Chondrocyte (in vitro differentiated cells): ENCODE data around the gene C4orf54. TPM values are rescaled to one million over a fixed set of nuclear protein-coding genes. Genes with fewer than 3 reads are reported as not detected.

Source experiments
- DNase-seq: peaks from one replicate; pipeline ENCODE4 v3.0.0; 2021; ENCODE audit warnings: mixed read lengths, low spot score
- H3K27ac Mint-ChIP-seq: one replicate; pipeline ENCODE4 v1.8.0; 2021; ENCODE audit warnings: mild to moderate bottlenecking, moderate library complexity, mixed read lengths; ENCODE audit not compliant: unreplicated experiment
- H3K27me3 Mint-ChIP-seq: 2 replicates; pipeline ENCODE4 v1.8.0; 2021; ENCODE audit warnings: low read depth, mixed read lengths
- H3K36me3 Mint-ChIP-seq: 2 replicates; pipeline ENCODE4 v1.8.0; 2021; ENCODE audit warnings: low read depth, mixed read lengths
- H3K4me1 Mint-ChIP-seq: 2 replicates; pipeline ENCODE4 v1.8.0; 2021; ENCODE audit warnings: low read depth, mild to moderate bottlenecking, mixed read lengths
- H3K4me3 Mint-ChIP-seq: one replicate; pipeline ENCODE4 v1.8.0; 2021; ENCODE audit warnings: mild to moderate bottlenecking, moderate library complexity, mixed read lengths; ENCODE audit not compliant: unreplicated experiment
- H3K9me3 Mint-ChIP-seq: 2 replicates; pipeline ENCODE4 v1.8.0; 2021; ENCODE audit warnings: low read depth, mixed read lengths
- total RNA-seq: library from RNA; stranded (reverse); gene quantifications from 3 replicates; pipeline ENCODE4 v1.2.1, GENCODE V29; 2021
- TF ChIP-seq, protein P1 (sequence below): fragments of 200-600 bp; sonication (generic); IDR thresholded peaks from 2 replicates; pipeline ENCODE4 v1.5.0; 2021; ENCODE audit warnings: antibody characterized with exemption, mild to moderate bottlenecking, moderate library complexity

Gene C4orf54
- total RNA-seq, 1 donor from 2014 or later = not detected

DNA sequence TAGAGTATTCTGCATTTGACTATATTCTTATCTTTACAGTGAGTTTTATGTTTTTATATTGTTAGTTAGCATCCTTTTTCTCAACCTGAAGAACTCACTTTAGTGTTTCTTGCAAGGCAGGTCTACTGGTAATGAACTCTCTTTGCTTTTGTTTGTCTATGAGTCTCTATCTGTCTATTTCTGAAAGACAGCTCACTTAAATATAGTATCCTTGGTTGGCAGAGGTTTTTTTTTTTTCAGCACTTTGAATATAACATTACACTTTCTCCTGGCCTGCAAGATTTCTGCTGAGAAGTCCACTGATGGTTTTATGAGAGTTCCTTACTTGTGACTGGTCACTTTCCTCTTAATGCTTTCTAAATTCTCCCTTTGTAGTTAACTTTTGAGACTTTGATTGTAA, 32.8 kb upstream of the C4orf54 start:
- TF ChIP-seq, protein P1, sequence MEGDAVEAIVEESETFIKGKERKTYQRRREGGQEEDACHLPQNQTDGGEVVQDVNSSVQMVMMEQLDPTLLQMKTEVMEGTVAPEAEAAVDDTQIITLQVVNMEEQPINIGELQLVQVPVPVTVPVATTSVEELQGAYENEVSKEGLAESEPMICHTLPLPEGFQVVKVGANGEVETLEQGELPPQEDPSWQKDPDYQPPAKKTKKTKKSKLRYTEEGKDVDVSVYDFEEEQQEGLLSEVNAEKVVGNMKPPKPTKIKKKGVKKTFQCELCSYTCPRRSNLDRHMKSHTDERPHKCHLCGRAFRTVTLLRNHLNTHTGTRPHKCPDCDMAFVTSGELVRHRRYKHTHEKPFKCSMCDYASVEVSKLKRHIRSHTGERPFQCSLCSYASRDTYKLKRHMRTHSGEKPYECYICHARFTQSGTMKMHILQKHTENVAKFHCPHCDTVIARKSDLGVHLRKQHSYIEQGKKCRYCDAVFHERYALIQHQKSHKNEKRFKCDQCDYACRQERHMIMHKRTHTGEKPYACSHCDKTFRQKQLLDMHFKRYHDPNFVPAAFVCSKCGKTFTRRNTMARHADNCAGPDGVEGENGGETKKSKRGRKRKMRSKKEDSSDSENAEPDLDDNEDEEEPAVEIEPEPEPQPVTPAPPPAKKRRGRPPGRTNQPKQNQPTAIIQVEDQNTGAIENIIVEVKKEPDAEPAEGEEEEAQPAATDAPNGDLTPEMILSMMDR = no peak
- DNase-seq = no peak
- Mint-ChIP-seq H3K27ac (no peak overlapping the region), H3K9me3 (peaks cover 21% of the 10 kb centered on the region), H3K4me1 (no peaks in the 10 kb centered on the region), H3K36me3 (peaks cover 1% of the 10 kb centered on the region), H3K27me3 (peaks cover 4% of the 10 kb centered on the region), H3K4me3 (no peak overlapping the region)

DNA sequence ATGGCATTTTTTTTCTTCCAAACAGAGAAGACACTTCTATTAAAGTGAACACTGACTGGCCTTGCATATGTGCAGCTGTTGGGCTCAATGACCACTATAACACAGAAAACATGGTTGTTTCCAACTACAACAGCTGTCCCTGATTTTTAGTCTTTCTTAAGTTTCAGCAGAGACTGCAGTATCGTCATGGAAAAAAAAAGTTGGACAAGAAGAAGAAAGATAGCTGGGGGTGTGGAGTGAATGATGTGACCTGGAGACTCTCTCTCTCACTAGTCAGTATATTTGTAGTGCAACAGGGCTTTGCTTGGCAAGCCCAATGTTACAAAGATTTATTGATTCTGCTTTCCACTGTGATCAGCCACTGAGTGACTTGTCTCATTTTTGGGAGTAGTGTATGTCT, 29.5 kb upstream of the C4orf54 start:
- Mint-ChIP-seq H3K36me3 (peaks cover 1% of the 10 kb centered on the region), H3K9me3 (peaks cover 17% of the 10 kb centered on the region), H3K27ac (no peak overlapping the region), H3K27me3 (peaks cover 15% of the 10 kb centered on the region), H3K4me1 (no peaks in the 10 kb centered on the region), H3K4me3 (no peak overlapping the region)
- DNase-seq = no peak
- TF ChIP-seq, protein P1 = no peak

DNA sequence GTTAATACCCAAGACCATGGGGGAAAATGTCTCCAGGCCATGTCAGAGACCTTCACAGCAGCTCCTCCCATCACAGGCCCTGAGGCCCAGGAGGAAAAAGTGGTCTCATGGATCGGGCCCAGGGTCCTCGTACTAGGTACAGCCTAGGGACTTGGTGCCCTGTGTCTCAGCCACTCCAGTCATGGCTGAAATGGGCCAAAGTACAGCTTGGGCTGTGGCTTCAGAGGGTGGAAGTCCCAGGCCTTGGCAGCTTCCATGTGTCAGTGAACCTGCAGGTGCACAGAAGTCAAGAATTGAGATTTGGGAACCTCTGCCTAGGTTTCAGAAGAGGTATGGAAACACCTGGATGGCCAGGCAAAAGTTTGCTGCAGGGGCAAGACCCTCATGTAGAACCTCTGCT, 27.6 kb upstream of the C4orf54 start:
- Mint-ChIP-seq H3K4me3 (no peak overlapping the region), H3K4me1 (no peaks in the 10 kb centered on the region), H3K27me3 (peaks cover 19% of the 10 kb centered on the region), H3K9me3 (peaks cover 6% of the 10 kb centered on the region), H3K27ac (no peak overlapping the region), H3K36me3 (peaks cover 1% of the 10 kb centered on the region)
- TF ChIP-seq, protein P1 = no peak
- DNase-seq = no peak

DNA sequence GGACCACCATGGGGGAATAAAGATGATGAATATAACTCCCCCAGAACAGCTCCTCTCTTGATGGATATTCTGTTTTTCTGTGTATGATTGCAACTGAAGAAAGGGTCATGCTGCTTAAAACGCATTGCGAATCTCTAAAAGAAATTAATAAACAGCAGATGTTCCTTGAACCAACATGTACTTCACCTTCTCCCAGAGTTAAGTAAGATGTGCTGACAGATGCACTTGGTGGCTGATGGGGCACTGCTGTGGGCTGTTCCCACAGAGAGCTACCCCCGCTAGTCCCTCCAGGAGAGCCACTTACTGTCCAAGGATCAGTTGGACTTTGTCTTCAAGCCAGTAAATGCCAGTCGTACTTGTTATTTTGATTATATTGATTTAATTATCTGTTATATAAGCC, 26.3 kb upstream of the C4orf54 start:
- H3K36me3 Mint-ChIP-seq = no peaks in the 10 kb centered on the region
- no peaks in the 10 kb centered on the region for H3K4me1 Mint-ChIP-seq
- no peak overlapping the region for H3K4me3 Mint-ChIP-seq
- TF ChIP-seq, protein P1 = no peak
- no peak overlapping the region for H3K27ac Mint-ChIP-seq
- no peaks in the 10 kb centered on the region for H3K9me3 Mint-ChIP-seq
- no peak for DNase-seq
- peaks cover 17% of the 10 kb centered on the region for H3K27me3 Mint-ChIP-seq

DNA sequence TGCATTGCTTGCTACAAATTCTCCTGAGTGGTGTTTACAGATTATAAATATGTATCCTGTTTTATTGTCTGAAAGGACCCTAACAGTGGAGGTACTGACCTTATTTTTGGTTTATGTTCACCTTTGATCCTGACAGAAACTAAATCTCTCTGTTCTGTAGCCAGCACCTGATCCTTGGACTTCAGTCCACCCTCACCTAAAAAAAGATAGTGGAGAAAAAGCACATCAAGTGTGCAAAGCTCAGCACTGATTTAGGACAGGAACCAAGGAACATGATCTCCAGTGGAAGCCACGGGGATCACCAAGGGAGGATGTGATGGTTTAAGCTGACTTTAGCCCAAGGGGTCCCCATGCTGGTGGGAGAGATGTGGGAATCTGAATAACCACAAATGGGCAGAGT, 22.3 kb upstream of the C4orf54 start:
- Mint-ChIP-seq H3K27me3 (peaks cover 24% of the 10 kb centered on the region), H3K27ac (no peak overlapping the region), H3K4me1 (no peaks in the 10 kb centered on the region), H3K4me3 (no peak overlapping the region), H3K9me3 (peaks cover 5% of the 10 kb centered on the region), H3K36me3 (no peaks in the 10 kb centered on the region)
- TF ChIP-seq, protein P1 = no peak
- DNase-seq = no peak
